ENCODE results near the gene LSM4.

Gene LSM4

GRCh38 chr19:18279516-18280246 lies 43.2 kb downstream of the LSM4 start:
- Histone ChIP-seq H3K4me3 (ENCODE audit: low read depth, low read length) (peak overlapping the region; percentile 96), H3K9me3 (no peaks in the 10 kb centered on the region), H3K27me3 (no peaks in the 10 kb centered on the region), H3K4me1 (peaks cover 9% of the 10 kb centered on the region), H3K36me3 (peaks cover 29% of the 10 kb centered on the region)
- peak; percentile 94 for DNase-seq
- peak; percentile 92 for TF ChIP-seq CTCF (IDR thresholded peaks at IDR 0.05; ENCODE audit: low read depth, low read length)

GRCh38 chr19:18279266-18279515 lies 43.7 kb downstream of the LSM4 start:
- H3K4me3 ChIP-seq (ENCODE audit: low read depth, low read length): peak overlapping the region; percentile 96
- no peak for TF ChIP-seq CTCF (IDR thresholded peaks at IDR 0.05; ENCODE audit: low read depth, low read length)

GRCh38 chr19:18278521-18279265 lies 44.2 kb downstream of the LSM4 start:
- Histone ChIP-seq H3K27me3 (no peaks in the 10 kb centered on the region), H3K4me1 (peaks cover 9% of the 10 kb centered on the region), H3K9me3 (no peaks in the 10 kb centered on the region), H3K4me3 (ENCODE audit: low read depth, low read length) (peak overlapping the region; percentile 96), H3K36me3 (peaks cover 36% of the 10 kb centered on the region)
- peak; percentile 33 for TF ChIP-seq CTCF (IDR thresholded peaks at IDR 0.05; ENCODE audit: low read depth, low read length)
- no peak for DNase-seq

More at GRCh38 chr19:18279266-18279515, 43.7 kb downstream of the LSM4 start:
- DNase-seq: no peak
- Histone ChIP-seq H3K36me3 (peaks cover 33% of the 10 kb centered on the region), H3K4me1 (peaks cover 9% of the 10 kb centered on the region), H3K27me3 (no peaks in the 10 kb centered on the region), H3K9me3 (no peaks in the 10 kb centered on the region)

DNA sequence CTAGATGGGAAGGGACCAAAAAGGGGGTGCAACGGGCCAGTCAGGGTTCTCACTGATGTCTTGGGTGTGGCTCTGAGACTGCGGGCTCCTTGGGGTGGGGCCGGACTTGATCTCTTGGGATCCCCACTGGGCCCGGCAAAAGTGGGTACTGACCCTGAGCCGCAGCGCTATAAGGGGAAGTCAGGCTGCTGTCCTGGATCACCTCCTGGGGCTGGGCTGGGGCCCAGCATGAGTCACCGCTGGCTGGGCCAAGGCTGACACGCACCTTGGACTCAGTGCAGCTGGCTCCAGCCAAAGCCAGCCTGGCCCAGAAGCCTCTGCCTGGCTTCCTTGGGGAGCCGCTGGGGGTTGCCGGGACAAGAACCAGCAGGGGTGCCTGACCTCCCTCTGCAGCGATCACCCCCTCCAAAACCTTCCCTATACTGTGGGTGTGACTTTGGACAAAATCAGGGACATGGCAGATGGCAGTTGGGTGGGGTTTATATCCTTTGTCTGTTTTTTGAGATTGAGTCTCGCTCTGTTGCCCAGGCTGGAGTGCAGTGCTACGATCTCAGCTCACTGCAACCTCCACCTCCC lies 48.0 kb downstream of the LSM4 start:
- Histone ChIP-seq H3K9me3 (no peaks in the 10 kb centered on the region), H3K4me1 (no peaks in the 10 kb centered on the region), H3K27me3 (no peaks in the 10 kb centered on the region), H3K36me3 (peaks cover 35% of the 10 kb centered on the region), H3K4me3 (ENCODE audit: low read depth, low read length) (no peak overlapping the region)
- no peak for TF ChIP-seq CTCF (IDR thresholded peaks at IDR 0.05; ENCODE audit: low read depth, low read length)
- DNase-seq: peak; percentile 53

GRCh38 chr19:18274219-18274780 lies 48.6 kb downstream of the LSM4 start, which contains the start of gene IQCN:
Gene IQCN, minus strand, starts transcription at chr19:18274452. Its CDS starts 4,974 bp downstream, at chr19:18269478.
- Histone ChIP-seq H3K9me3 (no peaks in the 10 kb centered on the region), H3K4me3 (ENCODE audit: low read depth, low read length) (no peak within 1 kb of the TSS), H3K36me3 (peaks cover 35% of the 10 kb centered on the region), H3K4me1 (no peaks in the 10 kb centered on the region), H3K27me3 (no peaks in the 10 kb centered on the region)
- TF ChIP-seq CTCF (IDR thresholded peaks at IDR 0.05; ENCODE audit: low read depth, low read length): no peak
- DNase-seq: no peak

Measured in BE2C (cell line).